ENCODE data around the gene DZIP1L.

DZIP1L gene

DNA sequence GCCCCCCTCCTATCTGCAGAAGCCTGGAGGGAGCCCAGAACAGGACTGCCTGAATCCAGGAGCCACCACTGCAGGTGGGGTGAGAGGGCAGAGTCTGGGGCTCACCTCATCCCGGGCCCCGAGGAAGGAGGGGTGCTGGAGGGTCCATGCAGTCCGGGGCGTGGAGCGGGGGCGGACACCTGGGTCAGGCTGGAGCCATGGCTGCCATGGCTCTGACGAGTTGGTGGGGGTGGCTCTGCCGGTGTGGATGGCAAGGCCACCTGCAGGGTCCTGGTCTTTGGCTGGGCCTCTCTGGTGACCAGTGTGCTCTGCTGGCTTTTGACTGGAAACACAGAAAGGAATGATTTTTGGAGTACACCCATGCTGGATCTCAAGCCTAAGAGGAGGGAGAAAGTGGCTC, 47.4 kb downstream of the DZIP1L start:
- no peak overlapping the region for H3K4me3 ChIP-seq (ENCODE audit: low read depth, low read length)
- POLR2A ChIA-PET = no interaction called here
- CTCF ChIA-PET = interaction anchor here (1.5 to 25.2 kb wide), 7 partner anchors 12 to 106 kb away, joined by 4 to 626 read pairs (median 11); partner anchors contain the start of genes DBR1 and DZIP1L
- TF ChIP-seq, protein P1, sequence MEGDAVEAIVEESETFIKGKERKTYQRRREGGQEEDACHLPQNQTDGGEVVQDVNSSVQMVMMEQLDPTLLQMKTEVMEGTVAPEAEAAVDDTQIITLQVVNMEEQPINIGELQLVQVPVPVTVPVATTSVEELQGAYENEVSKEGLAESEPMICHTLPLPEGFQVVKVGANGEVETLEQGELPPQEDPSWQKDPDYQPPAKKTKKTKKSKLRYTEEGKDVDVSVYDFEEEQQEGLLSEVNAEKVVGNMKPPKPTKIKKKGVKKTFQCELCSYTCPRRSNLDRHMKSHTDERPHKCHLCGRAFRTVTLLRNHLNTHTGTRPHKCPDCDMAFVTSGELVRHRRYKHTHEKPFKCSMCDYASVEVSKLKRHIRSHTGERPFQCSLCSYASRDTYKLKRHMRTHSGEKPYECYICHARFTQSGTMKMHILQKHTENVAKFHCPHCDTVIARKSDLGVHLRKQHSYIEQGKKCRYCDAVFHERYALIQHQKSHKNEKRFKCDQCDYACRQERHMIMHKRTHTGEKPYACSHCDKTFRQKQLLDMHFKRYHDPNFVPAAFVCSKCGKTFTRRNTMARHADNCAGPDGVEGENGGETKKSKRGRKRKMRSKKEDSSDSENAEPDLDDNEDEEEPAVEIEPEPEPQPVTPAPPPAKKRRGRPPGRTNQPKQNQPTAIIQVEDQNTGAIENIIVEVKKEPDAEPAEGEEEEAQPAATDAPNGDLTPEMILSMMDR (IDR thresholded peaks at IDR 0.05; ENCODE audit: insufficient read depth, low read length, missing control alignments) = no peak
- no peak for DNase-seq (ENCODE audit: low read depth, low spot score)

DNA sequence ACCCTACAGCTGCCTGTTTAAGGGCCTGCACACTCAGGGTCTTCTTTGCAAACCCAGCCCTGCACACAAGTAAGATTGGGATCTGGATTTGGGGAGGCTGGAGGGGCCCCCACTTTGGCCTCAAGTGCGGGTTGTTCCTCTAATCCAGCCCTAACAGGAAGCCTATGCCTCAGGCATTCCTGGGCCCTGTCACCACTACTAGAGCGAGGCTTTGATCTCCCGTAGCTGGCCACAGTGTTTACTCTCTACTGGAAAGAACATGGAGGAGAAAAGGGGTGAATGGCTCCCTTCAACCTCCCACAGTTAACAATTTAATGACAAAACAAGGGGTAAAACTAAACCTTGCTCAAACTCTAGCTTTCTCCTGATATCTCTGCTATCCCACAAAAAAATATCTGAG, 48.4 kb downstream of the DZIP1L start:
- ChIA-PET CTCF (interaction anchor here (0.7 to 25.2 kb wide), 9 partner anchors 12 to 262 kb away, joined by 3 to 626 read pairs (median 7); partner anchors contain the start of gene DZIP1L), POLR2A (no interaction called here)
- H3K4me3 ChIP-seq (ENCODE audit: low read depth, low read length) = no peak overlapping the region
- TF ChIP-seq, protein P1 (IDR thresholded peaks at IDR 0.05; ENCODE audit: insufficient read depth, low read length, missing control alignments) = no peak
- DNase-seq (ENCODE audit: low read depth, low spot score) = no peak

DNA sequence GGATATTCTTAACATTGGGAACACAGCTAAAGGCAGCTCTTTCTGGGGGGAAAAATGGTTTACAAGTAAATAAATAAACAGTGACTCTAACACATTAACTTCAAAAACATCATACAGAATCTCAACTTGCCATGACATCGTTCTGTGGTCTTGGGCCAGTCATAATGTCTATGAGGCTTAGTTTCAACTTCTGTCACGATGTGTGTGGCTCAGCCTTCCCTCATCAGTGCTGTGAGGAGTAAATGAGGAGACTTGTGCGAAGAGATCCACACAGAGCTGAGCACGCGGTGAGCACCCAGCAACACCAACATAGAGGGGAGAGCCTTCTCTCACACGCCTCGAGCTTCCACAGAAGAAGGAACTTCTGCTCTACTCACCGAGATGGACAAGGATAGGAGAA, 49.0 kb downstream of the DZIP1L start:
- CTCF ChIA-PET = interaction anchor here (0.7 to 25.2 kb wide), 10 partner anchors 9 to 857 kb away, joined by 3 to 626 read pairs (median 6); partner anchors contain the start of gene DZIP1L
- no peak overlapping the region for H3K4me3 ChIP-seq (ENCODE audit: low read depth, low read length)
- DNase-seq (ENCODE audit: low read depth, low spot score) = no peak
- TF ChIP-seq, protein P1 (IDR thresholded peaks at IDR 0.05; ENCODE audit: insufficient read depth, low read length, missing control alignments) = no peak
- POLR2A ChIA-PET = no interaction called here

DNA sequence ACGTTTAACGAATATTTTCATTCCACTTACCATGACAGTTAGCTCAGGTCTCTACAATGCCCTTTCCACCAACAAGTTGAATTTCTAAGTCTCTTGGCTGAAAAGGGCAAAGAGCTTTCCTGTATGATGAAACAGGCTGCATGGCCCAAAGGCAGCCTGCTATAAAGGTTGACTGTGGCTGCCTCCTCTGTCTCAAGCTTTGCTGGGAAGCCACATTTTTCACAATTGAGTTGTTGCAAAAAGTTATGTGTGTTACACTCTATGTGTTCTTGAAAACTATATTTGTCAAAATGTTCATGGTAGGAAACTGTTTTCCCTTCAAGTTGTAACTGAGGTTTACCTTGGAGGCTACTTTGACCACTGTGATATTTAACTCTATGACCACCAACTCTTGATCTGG, 49.5 kb downstream of the DZIP1L start:
- TF ChIP-seq, protein P1 (IDR thresholded peaks at IDR 0.05; ENCODE audit: insufficient read depth, low read length, missing control alignments) = no peak
- CTCF ChIA-PET = interaction anchor here (0.7 to 25.2 kb wide), 8 partner anchors 8 to 857 kb away, joined by 3 to 626 read pairs (median 8); partner anchors contain the start of gene DZIP1L
- POLR2A ChIA-PET = no interaction called here
- no peak overlapping the region for H3K4me3 ChIP-seq (ENCODE audit: low read depth, low read length)
- no peak for DNase-seq (ENCODE audit: low read depth, low spot score)

DNA sequence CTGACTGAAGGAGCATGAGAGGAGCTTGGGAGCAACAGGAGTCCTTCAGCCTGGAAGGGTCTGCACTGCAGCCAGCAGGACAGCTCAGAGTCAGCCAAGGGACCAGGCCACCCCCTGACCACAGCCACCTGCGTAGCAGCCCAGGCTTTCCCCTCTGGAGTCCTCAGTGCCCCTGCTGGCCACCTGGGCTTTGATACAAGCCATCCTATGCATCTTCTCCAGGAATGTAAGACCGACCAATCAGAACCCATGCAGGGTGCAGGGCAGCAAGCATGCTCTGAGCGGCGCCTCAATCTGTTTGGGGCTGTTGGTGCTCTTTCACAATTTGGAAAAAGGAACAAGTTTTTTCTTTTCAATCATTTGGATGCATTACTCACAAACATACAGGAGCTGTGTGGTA, 52.0 kb downstream of the DZIP1L start:
- no peak for DNase-seq (ENCODE audit: low read depth, low spot score)
- CTCF ChIA-PET = interaction anchor here (0.7 to 25.2 kb wide), 7 partner anchors 10 to 110 kb away, joined by 3 to 626 read pairs (median 4); partner anchors contain the start of gene DZIP1L
- POLR2A ChIA-PET = interaction anchor here (1.5 kb wide), 1 partner anchor 19 kb away, joined by 5 read pairs; no protein-coding TSS in a partner anchor
- TF ChIP-seq, protein P1 (IDR thresholded peaks at IDR 0.05; ENCODE audit: insufficient read depth, low read length, missing control alignments) = no peak
- H3K4me3 ChIP-seq (ENCODE audit: low read depth, low read length) = no peak overlapping the region

DNA sequence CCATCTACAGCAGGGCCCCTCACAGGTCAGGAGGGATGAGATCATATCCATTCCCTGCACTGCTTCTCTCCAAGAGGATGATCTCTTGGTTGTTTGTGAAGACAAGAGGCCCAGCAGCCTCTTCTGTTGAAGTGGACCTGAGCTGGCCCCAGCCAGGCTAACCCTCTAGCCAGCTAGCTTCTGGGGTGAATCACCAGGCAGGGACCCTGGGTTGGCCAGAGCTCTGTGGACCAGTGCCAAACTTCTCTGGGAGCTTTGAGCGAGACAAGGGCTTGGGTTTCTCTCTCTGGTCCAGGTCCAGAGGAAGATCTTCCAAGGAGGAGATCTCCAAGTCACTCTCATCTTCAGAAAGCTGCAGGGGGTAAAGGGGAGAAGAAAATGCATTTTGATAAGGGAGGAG, 52.8 kb downstream of the DZIP1L start:
- DNase-seq (ENCODE audit: low read depth, low spot score) = no peak

More for the DNA sequence above, 52.8 kb downstream of the DZIP1L start:
- CTCF ChIA-PET = interaction anchor here (0.9 to 25.2 kb wide), 5 partner anchors 10 to 54 kb away, joined by 3 to 626 read pairs (median 4); partner anchors contain the start of gene DZIP1L
- H3K4me3 ChIP-seq (ENCODE audit: low read depth, low read length) = no peak overlapping the region
- POLR2A ChIA-PET = interaction anchor here (1.5 kb wide), 1 partner anchor 20 kb away, joined by 5 read pairs; no protein-coding TSS in a partner anchor
- TF ChIP-seq, protein P1 (IDR thresholded peaks at IDR 0.05; ENCODE audit: insufficient read depth, low read length, missing control alignments) = no peak
